AG09319 (cell line): ENCODE results near the gene NXPE3.
"Not testable (repeated sequence)": the region's sequence is repeated elsewhere in the genome, so short reads cannot be mapped to it uniquely, and the experiment has no call there.

Experiments used
- DNase-seq: peaks from one replicate; pipeline ENCODE4 v3.0.0-alpha.2; 2010; ENCODE audit warnings: low read depth; ENCODE audit errors: extremely low read depth
- CTCF ChIP-seq: IDR thresholded peaks from 2 replicates; pipeline ENCODE4 v1.5.1; 2011; ENCODE audit warnings: low read depth, mild to moderate bottlenecking, inconsistent platforms, low read length, moderate library complexity

NXPE3 gene

GRCh38 chr3:101857301-101857741 is 78.3 kb downstream of the NXPE3 start:
- DNase-seq, result no peak
- no peak for TF ChIP-seq CTCF

GRCh38 chr3:101858464-101859030 is 79.5 kb downstream of the NXPE3 start:
- TF ChIP-seq CTCF, result no peak
- DNase-seq, result no peak

GRCh38 chr3:101859882-101860448 is 81.0 kb downstream of the NXPE3 start:
- DNase-seq, result no peak
- no peak for TF ChIP-seq CTCF

- no peak for TF ChIP-seq CTCF
- no peak for DNase-seq
Measured at GRCh38 chr3:101861212-101861788, 82.3 kb downstream of the NXPE3 start.

GRCh38 chr3:101861789-101862415 is 82.9 kb downstream of the NXPE3 start:
- TF ChIP-seq CTCF, result no peak
- no peak for DNase-seq

GRCh38 chr3:101862416-101863165 is 83.6 kb downstream of the NXPE3 start:
- no peak for TF ChIP-seq CTCF
- no peak for DNase-seq

- DNase-seq, result not testable (repeated sequence)
Measured at GRCh38 chr3:101864926-101865325, 85.9 kb downstream of the NXPE3 start.
